Measurements from ENCODE around the gene UNC13D. TPM values are rescaled to one million over a fixed set of nuclear protein-coding genes. Genes with fewer than 3 reads are reported as not detected.

Gene UNC13D
- polyA plus RNA-seq (0.25 to 0.79 TPM (median 0.36 TPM) in 3 replicates), polyA minus RNA-seq (0.56 to 3.9 TPM (median 2.7 TPM) in 3 replicates)
- polyA plus RNA-seq (2011; ENCODE audit: low read depth): 0.55 TPM
- 0.23 and 0.35 TPM in 2 replicates for polyA plus RNA-seq (2011; cell fraction: cytosol; rRNA removed)
- 1.0 and 2.1 TPM in 2 replicates for polyA plus RNA-seq (2011; cell fraction: nucleus; rRNA removed)
- 0.80 and 1.8 TPM in 2 replicates for polyA plus RNA-seq (2012; ENCODE audit: low replicate concordance)
- polyA minus RNA-seq (2011; cell fraction: cytosol; rRNA and poly(A)+ RNA removed): 1.5 TPM
- polyA minus RNA-seq (2011; cell fraction: nucleus; rRNA and poly(A)+ RNA removed): 1.1 and 2.3 TPM in 2 replicates

DNA sequence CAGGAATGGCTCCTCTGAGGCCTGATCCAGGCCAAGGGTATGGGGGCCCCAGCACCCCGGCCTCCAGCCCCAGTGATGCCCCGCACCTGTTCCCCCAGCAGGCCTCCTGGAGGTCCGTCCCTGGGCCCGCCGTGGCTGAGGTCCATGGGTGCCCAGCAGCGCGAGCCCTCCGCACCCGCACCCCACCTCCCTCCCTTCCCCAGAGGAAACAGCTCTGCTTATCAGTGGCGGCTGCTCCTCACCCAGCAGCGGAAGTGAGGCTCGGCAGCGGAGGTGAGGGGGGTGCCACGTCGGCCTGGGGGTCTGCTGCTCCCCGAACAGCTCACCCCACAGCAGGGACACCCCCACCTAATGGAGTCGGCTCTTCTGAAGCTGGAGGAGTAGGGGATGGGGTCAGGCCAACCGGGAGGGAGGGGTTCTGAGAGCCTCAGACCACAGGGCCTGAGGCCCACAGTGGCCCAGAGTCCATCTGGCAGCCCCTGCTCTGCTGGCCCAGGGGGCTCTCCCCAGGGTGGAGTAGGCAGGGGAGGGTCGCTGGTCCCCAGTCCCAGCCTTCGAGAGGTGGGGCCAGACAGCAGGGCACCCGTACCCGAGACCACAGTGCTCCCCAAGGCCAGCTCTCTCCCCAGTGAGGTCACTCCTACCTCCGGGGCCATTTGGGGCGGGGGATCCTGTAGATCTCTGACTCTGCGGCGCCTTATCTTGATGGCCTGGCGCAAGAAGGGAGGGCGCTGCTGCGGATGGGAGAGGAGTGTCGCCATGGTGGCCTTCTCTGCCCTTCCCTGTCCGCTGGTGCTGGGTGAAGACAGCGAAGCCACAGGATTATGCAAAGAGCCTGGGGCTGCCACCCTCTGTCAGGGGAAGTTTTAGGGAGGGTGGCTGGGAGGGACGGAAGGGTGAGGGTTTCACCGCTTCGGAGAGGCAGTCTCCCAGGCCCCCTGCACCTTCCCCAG lies at the start of gene UNC13D:
TSS of gene UNC13D (minus strand) at position 828 of the 953 bp plus-strand sequence. CDS start at position 761, 67 bp downstream.
- Histone ChIP-seq H3K27ac (ENCODE audit: control insufficient read depth, insufficient read depth, low read length) (peak within 1 kb of the TSS; percentile 60), H3K9me3 (ENCODE audit: control insufficient read depth, low read depth, low read length) (no peaks in the 10 kb centered on the region), H4K20me1 (ENCODE audit: control insufficient read depth, extremely low read depth, insufficient read depth, low read length) (no peaks in the 10 kb centered on the region), H3K4me2 (ENCODE audit: control insufficient read depth, extremely low read depth, insufficient read depth, low read depth, low read length) (peak within 1 kb of the TSS; percentile 78), H3K9ac (ENCODE audit: control insufficient read depth, extremely low read depth, insufficient read depth, low read length) (peak within 1 kb of the TSS; percentile 58), H3K79me2 (ENCODE audit: control insufficient read depth, insufficient read depth, low read length) (no peaks in the 10 kb centered on the region), H3K9me1 (ENCODE audit: control insufficient read depth, extremely low read depth, insufficient read depth, low read length) (no peaks in the 10 kb centered on the region), H3K27me3 (ENCODE audit: control insufficient read depth, extremely low read depth, insufficient read depth, low read length) (no peaks in the 10 kb centered on the region), H3K4me3 (ENCODE audit: control insufficient read depth in 2 of 3, extremely low read depth in 1 of 3, insufficient read depth in 2 of 3, low read depth in 1 of 3, low read length in 3 of 3) (peak within 1 kb of the TSS in 2 of 3 experiments; percentile 35 to 43), H3K36me3 (ENCODE audit: control insufficient read depth in 2 of 2, extremely low read depth in 1 of 2, insufficient read depth in 2 of 2, low read length in 2 of 2) (peaks cover 15 to 19% of the 10 kb centered on the region in 2 experiments), H3K4me1 (ENCODE audit: control insufficient read depth, extremely low read depth, insufficient read depth, low read length) (peaks cover 20% of the 10 kb centered on the region), H2AFZ (ENCODE audit: control insufficient read depth, low read length) (peak within 1 kb of the TSS; percentile 20)
- FAIRE-seq: no peak
- TF ChIP-seq, protein P1, sequence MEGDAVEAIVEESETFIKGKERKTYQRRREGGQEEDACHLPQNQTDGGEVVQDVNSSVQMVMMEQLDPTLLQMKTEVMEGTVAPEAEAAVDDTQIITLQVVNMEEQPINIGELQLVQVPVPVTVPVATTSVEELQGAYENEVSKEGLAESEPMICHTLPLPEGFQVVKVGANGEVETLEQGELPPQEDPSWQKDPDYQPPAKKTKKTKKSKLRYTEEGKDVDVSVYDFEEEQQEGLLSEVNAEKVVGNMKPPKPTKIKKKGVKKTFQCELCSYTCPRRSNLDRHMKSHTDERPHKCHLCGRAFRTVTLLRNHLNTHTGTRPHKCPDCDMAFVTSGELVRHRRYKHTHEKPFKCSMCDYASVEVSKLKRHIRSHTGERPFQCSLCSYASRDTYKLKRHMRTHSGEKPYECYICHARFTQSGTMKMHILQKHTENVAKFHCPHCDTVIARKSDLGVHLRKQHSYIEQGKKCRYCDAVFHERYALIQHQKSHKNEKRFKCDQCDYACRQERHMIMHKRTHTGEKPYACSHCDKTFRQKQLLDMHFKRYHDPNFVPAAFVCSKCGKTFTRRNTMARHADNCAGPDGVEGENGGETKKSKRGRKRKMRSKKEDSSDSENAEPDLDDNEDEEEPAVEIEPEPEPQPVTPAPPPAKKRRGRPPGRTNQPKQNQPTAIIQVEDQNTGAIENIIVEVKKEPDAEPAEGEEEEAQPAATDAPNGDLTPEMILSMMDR (optimal IDR thresholded peaks at IDR 0.05 in 1 of 3, IDR thresholded peaks at IDR 0.05 in 1 of 3, conservative IDR thresholded peaks at IDR 0.05 in 1 of 3; ENCODE audit: extremely low read depth in 1 of 3, insufficient read depth in 2 of 3, low read length in 3 of 3): no peak
- TF ChIP-seq EZH2 (IDR thresholded peaks at IDR 0.05; ENCODE audit: low read length): no peak
- dilution Hi-C loops (cut with MboI; ENCODE audit: extremely low pct_ligation_motif_present, low sequenced_read_pairs): no loop called here
- no peak for DNase-seq (ENCODE audit: low read depth, low spot score)

DNA sequence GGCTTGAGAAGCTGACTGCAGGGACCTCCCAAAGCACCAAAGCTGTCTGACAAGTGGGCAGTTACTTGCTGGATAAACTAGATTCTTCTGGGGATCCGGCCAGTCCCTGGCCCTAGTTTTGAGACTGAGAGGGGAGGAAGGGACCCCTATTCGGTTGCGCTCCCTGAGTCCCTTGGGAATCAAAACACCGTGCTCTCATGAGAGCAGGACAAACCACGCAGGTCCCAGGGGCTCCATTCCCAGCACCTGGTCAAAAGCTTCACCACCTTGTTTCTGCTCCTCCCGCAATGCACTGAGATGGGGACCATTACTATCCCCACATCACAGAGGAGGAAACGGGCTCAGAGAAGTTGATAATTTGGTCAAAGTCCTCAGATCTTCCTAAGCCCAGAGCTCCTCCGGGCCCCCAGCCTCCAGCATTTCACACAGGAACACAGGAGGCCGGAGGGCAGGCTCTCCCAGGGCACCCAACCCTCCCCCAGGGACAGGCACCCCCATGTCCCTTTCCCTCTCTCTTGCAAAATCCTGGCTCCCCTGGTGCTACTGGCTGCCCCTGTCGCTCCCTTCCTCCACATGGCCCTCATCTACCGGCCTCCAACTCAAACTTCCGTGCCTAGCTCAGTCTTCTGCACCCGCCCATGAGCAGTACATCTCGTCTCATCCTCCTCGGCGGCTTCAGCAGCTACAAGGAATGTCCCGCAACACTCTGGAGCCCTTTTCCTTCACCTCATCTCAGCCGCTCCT lies 49.3 kb upstream of the UNC13D start:
- dilution Hi-C loops (cut with MboI; ENCODE audit: extremely low pct_ligation_motif_present, low sequenced_read_pairs): no loop called here
- Histone ChIP-seq H3K36me3 (ENCODE audit: control insufficient read depth in 2 of 2, extremely low read depth in 1 of 2, insufficient read depth in 2 of 2, low read length in 2 of 2) (peaks cover 10 to 14% of the 10 kb centered on the region in 2 experiments), H3K9ac (ENCODE audit: control insufficient read depth, extremely low read depth, insufficient read depth, low read length) (no peak overlapping the region), H3K27ac (ENCODE audit: control insufficient read depth, insufficient read depth, low read length) (no peak overlapping the region), H3K9me3 (ENCODE audit: control insufficient read depth, low read depth, low read length) (no peaks in the 10 kb centered on the region), H2AFZ (ENCODE audit: control insufficient read depth, low read length) (no peak overlapping the region), H3K79me2 (ENCODE audit: control insufficient read depth, insufficient read depth, low read length) (peaks cover 4% of the 10 kb centered on the region), H3K9me1 (ENCODE audit: control insufficient read depth, extremely low read depth, insufficient read depth, low read length) (no peaks in the 10 kb centered on the region), H3K4me3 (ENCODE audit: control insufficient read depth in 2 of 3, extremely low read depth in 1 of 3, insufficient read depth in 2 of 3, low read depth in 1 of 3, low read length in 3 of 3) (no peak overlapping the region), H3K4me1 (ENCODE audit: control insufficient read depth, extremely low read depth, insufficient read depth, low read length) (peaks cover 9% of the 10 kb centered on the region), H3K4me2 (ENCODE audit: control insufficient read depth, extremely low read depth, insufficient read depth, low read depth, low read length) (no peak overlapping the region), H3K27me3 (ENCODE audit: control insufficient read depth, extremely low read depth, insufficient read depth, low read length) (no peaks in the 10 kb centered on the region), H4K20me1 (ENCODE audit: control insufficient read depth, extremely low read depth, insufficient read depth, low read length) (no peaks in the 10 kb centered on the region)
- DNase-seq (ENCODE audit: low read depth, low spot score) (no peak), FAIRE-seq (no peak)
- TF ChIP-seq, protein P1 (optimal IDR thresholded peaks at IDR 0.05 in 1 of 3, IDR thresholded peaks at IDR 0.05 in 1 of 3, conservative IDR thresholded peaks at IDR 0.05 in 1 of 3; ENCODE audit: extremely low read depth in 1 of 3, insufficient read depth in 2 of 3, low read length in 3 of 3): no peak
- no peak for TF ChIP-seq EZH2 (IDR thresholded peaks at IDR 0.05; ENCODE audit: low read length)
